ENCODE measurements around the gene GRIN2C.
"Not testable (repeated sequence)": the region's sequence is repeated elsewhere in the genome, so short reads cannot be mapped to it uniquely, and the experiment has no call there.

Gene GRIN2C

DNA sequence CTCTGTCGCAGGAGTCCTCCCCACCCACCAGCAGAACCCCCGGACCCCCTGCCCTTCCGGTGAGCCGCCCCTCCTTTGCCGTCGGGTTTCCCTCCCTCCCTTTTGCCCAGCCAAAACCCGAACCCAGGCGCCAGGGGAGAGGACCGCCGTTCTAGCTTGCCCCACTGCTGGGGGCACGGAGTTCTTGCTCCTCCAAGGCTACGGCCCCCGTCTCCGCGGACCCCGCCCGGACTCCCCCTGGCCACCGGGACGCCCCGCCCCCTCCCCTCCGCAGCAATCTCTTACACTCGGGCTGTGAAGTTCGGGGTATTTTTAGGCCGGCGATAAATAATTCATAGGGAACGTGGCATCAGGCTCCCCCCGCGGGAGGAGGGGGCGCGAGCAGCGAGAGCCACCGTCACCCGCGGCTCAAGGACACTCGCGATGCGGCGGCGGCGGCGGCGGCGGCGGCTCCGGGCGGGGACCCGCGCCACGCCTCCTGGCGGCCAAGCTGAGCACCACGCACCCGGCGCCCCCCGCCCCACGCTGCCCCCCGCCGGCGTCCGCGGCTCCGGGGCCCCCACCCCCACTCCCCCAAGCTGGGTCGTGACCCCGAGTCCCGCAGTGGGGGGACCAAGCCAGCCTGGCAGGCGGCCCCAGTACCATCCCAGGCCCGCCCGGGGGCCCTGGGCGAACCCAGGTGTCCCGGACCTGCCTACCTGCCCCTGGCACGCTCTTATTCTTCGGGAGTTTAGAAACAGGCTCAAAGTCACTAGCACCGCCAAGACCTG is at the start of gene GRIN2C:
TSS of gene GRIN2C (minus strand) at position 427 of the 770 bp plus-strand sequence. CDS start 4,793 bp downstream, outside the sequence.
- no peak for DNase-seq (ENCODE audit: low read depth in 3 of 3)

DNA sequence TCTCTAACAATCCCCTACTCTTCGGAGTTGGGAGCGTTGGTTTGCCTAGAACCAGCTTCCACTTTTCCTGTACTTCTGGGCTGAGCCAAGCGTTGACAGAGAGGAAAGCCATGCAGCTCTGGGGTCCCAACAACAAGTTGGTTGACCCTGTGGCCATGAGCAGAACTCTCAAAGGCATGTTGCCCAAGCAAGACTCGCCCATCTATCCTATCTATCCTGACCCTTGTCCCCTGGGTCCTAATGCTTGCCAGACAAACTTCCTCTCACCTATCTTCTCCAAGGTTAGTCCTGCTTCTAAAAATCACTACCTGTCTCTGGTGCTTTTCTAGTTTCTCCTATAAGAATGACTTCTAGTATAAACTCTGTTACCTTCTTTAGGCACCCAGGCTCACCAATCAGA is 49.4 kb upstream of the GRIN2C start:
- DNase-seq (ENCODE audit: low read depth in 3 of 3): not testable (repeated sequence)

DNA sequence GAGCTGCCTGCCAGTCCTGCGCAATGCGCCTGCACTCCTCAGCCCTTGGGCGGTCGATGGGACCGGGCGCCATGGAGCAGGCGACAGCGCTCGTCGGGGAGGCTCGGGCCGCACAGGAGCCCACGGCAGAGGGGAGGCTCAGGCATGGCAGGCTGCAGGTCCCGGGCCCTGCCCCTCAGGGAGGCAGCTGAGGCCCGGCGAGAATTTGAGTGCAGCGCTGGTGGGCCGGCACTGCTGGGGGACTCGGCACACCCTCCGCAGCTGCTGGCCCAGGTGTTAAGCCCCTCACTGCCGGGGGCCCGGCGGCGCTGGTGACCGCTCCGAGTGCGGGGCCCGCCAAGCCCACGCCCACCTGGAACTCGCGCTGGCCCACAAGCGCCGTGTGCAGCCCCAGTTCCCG is 47.3 kb upstream of the GRIN2C start:
- no peak for DNase-seq (ENCODE audit: low read depth in 3 of 3)

DNA sequence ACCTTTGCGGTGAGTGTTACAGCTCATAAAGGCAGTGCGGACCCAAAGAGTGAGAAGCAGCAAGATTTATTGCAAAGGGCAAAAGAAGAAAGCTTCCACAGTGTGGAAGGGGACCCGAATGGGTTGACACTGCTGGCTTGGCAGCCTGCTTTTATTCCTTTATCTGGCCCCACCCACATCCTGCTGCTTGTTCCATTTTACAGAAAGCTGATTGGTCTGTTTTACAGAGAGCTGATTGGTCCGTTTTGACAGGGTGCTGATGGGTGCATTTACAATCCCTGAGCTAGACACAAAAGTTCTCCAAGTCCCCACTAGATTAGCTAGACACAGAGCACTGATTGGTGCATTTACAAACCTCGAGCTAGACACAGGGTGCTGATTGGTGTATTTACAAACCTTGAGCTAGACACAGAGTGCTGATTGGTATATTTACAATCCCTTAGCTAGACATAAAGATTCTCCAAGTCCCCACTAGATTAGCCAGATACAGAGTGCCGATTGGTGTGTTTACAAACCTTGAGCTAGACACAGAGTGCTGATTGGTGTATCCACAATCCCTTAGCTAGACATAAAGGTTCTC is 46.6 kb upstream of the GRIN2C start:
- not testable (repeated sequence) for DNase-seq (ENCODE audit: low read depth in 3 of 3)

DNA sequence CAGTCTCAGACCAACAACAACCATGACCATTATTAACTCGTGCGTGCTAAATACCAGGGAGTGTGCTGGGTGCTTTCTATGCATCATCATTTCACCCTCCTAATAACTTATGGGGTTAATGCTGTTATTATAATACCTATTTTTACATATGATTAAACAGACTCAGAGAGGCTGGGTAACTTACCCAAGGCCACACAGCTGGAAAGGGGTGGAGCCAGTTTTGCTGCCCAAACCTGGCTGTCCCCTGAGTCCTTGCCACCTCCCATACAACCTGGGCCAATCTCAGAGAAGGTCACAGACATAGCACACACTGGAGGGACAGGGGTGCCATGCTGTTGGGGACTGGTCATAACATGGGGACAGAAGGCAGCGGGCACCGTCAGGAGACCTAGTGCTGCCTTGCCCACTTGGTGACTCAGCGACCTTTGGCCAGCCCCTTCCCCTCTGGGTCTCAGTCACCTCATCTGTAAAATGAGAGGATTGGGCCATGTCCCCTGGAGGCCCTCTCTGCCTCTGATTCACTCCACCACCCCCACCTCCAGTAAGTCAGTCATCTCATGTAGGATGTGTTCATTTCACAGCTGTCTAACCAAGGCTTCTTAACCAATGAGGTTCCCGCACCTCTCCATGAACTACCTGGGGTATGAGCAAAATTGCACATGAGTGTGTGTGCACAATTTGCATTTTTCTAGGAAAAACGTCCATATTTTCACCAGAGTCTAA is 45.2 kb upstream of the GRIN2C start:
- DNase-seq (ENCODE audit: low read depth in 3 of 3): no peak

DNA sequence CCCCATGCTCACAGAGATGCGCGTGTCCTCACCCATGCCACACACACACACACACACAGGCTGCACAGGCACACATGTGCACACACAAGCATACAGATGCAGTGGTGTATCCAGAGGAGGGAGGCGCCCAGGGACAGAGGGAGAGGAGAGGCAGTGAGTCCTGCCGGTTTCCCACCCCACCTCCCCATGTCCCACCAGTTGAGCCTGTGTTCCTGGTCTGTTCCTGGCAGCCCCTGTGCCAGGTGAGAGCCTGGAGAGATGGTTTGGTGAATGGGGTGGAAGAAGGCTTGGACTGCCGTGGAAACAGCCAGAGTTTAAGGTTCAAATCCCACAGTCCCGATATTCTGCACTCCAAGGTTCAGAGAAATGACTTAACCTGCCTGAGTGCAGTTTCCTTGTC is 44.0 kb upstream of the GRIN2C start:
- DNase-seq (ENCODE audit: low read depth in 3 of 3): no peak

DNA sequence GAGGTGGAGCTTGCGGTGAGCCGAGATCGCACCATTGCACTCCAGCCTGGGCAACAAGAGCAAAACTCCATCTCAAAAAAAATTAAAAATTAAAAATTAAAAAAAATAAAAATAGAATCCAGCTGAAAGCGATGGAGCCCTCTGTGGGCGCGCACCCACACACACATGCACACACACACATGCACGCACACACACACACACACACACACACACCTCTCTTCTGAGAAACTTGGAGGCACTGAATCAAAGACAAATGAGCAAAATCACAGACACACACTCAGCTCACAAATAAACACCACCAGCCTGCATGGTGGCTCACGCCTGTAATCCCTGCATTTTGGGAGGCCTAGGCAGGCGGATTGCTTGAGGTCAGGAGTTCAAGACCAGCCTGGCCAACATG is 43.3 kb upstream of the GRIN2C start:
- no peak for DNase-seq (ENCODE audit: low read depth in 3 of 3)

DNA sequence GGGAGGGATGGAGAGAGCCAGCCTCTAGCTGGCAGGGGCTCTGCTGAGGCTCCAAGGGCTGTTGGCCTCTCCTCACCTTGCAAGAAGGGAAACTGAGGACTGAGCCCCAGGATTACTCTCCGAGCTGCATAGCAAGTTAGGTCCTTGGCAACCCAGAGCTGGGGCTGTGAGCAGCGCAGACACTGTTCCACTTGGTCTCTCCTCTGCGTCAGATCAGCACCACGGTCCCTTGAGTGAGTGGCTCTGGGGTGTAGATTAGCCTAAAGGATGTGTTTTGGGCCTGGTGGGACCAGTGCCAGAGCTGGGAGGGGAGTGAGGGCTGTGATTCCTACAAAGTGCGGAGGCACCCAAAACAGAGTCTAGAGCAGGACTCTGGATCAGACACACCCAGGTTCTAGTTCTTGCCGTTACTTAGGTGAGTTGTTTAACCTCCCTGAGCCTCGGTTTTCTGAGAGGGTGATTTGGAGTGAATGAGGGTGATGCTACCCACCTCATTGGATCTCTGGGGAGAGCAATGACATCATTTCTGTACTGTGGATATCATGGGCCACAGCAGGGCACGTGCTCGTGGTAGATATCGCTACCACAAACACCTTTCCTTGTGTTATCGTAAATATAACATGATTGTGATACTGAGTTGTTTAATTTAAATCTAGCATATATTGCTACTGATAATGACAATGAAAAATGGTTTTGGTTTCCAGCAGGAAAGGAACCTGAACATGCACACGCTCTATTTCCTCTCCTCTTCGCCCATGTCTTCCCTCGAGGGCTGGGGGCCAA is 41.9 kb upstream of the GRIN2C start:
- no peak for DNase-seq (ENCODE audit: low read depth in 3 of 3)

DNA sequence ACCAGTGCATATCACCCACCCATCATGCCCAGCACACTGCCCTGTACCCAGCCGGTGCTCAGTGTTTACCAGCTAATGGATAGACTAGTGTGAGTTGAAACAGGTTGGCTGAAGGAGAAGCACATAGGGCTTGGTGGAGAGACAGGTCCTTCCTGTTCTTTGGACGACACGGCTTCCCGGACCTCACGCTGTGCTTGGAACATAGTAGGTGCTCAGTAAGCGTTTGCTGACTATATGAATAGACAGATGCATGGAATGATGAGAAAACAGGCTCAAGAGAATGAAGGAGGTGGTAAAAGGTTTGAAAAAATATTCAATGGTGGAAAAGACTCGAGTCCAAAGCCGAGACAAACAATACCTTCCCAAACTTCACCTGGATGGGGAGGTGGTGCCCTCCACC is 40.5 kb upstream of the GRIN2C start:
- DNase-seq (ENCODE audit: low read depth in 3 of 3): no peak

DNA sequence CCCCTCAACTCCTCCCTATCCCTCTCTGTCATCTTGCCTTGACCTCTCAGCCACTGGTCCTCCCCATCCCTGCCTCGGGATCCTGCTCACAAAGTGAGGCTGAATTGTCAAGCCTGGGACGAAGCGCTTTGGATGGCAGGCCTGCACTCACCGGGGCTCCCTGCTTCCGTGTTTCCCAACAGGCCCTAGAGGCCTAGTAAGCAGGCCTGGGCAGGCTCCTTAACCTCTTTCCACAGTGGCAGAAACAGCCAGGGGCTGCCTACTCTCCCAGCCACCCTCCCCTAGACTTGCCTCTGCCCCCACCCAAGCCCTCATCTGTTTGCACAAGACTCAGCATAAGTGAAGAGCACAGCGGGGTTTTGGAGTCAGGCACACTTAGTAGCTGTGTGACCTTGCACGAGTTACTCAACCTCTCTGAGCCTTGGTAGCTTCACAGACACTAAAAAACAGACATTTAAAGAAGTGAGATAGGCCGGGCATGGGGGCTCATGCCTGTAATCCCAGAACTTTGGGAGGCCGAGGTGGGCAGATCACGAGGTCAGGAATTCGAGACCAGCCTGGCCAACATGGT is 38.8 kb upstream of the GRIN2C start:
- no peak for DNase-seq (ENCODE audit: low read depth in 3 of 3)

DNA sequence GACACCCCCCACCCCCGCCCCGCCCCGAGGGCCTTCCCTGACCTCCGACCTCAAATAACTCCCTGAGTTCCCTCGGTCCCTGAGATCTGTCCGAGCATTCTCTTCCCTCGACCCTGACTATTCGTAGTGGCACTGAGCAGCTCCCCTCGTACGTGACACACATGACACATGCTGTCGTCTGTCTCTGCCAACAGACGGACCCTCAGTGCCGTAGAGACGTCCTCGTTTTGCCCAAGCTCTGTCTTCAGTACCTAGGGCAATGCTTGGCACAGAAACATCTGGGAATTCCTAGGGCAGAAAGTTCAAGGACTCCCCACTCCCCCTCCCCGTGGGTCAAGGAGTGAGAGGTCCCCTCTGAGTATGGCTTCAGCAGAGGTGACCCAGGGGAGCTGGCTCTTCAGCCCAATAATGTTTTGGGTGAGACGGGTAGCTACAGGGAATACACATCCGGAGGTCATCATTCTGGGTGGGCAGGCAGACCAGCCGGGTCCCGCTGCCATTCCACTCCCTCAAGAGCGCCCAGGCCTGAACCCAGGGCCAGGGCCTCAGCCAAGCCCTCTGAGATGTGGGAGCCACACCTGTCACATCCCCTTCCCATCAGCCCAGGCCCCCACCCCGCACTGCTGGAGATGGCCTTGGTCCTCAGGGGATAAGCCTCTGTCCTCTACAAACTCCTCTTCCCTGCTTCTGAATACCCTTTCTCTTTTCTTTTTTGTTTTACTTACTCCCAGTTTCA is 34.4 kb upstream of the GRIN2C start:
- no peak for DNase-seq (ENCODE audit: low read depth in 3 of 3)

DNA sequence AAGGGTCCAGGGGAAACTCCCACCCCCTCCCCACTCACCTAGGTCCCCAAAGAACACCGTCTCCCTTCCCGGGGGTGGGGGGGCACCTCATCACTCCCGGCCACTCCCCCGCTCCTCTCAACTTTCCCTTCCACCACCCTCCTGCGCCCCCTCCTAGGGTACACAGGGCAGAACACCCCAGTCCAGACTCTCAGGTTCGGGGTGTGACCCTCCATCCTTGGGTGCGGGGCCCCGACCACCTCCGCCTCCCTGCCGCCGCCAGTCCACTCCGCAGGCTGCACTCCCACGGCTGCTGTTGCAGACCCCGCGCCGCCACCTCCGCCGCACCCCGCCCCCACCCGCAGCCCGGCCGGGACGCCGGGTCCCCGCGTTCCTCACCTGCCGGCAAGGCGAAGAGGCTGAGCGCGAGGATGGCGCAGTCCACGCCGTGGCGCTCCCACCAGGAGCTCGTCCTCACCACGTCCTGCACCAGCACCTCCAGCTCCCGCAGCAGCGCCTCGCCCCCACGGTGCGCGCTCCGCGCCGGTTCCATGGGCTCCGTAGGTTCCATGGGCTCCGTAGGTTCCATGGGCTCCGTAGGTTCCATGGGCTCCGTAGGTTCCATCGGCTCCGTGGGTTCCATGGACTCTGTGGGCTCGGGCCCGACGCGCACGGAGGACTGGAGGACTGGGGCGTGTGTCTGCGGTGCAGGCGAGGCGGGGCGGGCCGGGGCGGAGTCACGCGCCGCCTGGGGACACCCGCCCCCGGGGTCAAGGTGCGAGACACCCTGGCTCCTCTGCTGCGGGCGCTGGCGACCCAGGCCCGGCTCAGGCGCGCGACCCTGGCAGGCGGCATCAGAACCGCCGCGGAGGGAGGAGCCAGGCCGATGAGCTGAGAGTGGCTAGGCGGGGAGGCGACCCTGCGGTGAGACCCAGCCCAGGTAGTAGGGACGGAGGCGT is 33.6 kb upstream of the GRIN2C start, which contains the start of gene FADS6:
TSS of gene FADS6 (minus strand) at position 660 of the 938 bp plus-strand sequence. CDS start at position 622, 38 bp downstream.
- DNase-seq (ENCODE audit: low read depth in 3 of 3): no peak

DNA sequence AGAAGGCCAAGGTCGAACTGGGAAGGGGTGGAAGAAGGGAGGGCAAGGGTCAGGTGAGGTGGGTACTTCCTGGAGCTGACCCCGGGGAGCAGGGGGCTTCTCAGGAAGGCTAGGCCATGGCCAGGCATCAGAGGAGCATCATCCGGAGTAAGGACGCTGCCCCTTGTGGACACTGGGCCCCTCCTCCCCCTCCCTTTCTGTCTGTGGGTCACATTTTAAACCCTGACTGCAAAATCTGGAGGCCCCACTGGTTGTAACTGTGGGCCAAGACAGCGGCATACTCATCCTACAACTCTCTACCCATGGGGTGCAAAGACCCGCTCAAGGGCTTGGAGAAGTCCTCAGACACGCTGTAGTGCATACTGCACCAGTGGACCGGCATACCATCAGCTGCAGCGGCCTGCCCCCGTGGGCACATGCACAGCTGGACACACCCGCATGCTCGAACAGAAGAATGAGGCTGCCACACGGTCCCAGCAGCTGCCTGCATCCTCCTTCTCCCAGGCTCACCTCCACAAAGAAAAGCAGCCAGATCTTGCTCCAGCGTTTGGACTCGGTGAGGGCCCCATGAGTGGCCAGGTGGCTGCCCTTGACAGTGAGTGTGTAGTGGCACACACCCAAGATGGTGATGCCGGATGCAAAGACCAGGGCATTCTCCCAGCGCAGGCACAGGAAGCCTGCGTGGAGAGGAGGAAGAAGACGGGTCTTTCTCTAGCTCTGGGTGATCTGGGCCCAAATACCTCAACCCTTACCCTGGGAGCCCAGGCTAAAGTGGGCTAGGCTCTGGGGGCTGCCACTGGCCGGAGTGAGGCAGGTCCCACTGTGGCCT is 32.5 kb upstream of the GRIN2C start:
- DNase-seq (ENCODE audit: low read depth in 3 of 3): no peak

DNA sequence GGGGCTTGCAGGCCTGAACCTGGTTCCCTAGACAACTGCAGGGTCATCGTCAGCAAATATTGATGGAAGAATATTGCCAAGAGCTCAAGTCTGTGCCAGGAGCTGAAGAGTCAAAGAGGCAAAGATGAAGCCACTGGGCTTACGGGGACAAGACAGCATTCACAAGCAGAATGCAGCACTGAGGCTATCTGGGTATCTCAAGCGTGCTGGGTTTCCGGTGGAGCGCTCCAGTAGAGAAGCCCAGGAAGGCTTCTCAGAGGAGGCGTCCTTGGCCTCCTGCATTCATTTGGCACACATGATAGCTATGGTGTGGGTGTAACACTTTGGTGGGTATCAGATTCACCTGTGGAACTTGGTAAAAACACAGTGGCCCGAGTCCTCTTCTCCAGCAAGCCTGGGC is 30.9 kb upstream of the GRIN2C start:
- DNase-seq (ENCODE audit: low read depth in 3 of 3): no peak

DNA sequence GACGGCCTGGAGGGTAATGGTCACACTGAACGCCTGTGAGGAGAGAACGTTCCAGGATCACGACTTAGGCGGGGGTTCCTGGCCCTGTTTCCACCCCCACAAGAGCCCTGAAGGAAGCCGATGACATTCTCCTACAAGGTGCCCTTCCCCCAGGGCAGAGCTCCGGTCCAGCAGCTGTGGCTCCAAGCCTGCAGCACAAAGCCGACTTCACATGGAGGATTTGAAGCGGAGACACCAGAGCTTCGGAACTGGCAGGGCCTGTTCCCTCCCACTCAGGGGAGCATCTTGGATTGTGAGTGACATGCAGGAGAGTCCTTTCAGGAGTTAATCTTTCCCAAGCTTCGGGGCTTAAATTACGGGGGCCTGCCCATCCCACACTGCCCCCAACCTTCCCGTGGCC is 28.8 kb upstream of the GRIN2C start:
- DNase-seq (ENCODE audit: low read depth in 3 of 3): no peak

DNA sequence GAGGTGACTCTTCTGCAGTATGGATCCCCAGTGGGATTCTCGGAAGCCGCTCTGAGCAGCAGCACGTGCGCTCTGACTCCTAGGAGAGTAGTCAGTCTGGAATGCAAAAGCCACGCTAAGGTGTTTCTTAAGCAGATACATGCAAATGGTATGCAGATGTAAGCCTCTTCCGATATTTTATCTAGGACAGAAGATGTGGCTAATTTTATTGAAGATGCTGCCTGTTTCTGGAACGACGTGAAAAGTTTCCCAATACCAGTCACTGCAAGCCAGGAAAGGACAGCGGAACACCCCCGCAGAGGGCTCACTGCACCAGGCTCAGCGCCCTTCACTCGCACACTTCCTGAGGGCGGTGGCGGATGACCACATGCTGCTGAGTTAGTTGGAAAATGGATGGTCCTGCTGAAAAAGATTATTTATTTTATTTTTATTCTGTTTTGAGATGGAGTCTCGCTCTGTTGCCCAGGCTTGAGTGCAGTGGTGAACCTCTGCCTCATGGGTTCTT is 23.6 kb upstream of the GRIN2C start:
- no peak for DNase-seq (ENCODE audit: low read depth in 3 of 3)

DNA sequence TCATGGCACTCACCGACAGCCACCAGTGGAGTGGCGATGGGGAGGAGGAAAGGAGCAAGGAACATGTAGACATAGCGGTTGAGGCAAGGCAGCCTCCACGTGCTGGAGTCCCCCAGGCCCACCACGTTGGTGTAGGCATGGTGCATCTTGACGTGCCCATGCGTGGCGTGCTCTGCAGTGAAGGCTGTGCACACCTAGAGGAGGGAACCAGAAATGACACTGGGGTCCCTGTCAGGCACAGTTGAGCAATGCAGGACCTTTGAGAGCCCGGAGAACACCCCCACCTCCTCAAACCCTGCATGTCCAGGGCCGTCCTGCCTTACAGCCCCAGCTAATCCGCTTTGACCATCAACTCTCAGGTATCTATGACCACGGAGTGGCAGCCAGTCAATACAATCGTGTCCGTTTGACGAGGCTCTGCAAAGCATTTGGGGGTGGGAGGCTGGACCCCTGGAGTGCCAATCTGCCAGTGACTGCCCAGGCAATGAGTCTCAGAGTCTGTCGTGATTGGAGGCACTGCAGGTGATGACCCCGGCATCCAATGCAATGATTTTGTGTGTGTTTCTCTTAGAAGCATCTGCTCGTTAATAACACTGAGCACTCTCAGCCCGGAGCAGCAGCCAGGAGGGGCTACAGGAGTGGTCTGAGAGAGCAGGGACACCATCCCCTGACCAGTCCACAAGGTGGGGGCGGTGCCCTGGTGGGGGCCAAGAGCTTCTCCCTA is 23.0 kb upstream of the GRIN2C start:
- DNase-seq (ENCODE audit: low read depth in 3 of 3): no peak

DNA sequence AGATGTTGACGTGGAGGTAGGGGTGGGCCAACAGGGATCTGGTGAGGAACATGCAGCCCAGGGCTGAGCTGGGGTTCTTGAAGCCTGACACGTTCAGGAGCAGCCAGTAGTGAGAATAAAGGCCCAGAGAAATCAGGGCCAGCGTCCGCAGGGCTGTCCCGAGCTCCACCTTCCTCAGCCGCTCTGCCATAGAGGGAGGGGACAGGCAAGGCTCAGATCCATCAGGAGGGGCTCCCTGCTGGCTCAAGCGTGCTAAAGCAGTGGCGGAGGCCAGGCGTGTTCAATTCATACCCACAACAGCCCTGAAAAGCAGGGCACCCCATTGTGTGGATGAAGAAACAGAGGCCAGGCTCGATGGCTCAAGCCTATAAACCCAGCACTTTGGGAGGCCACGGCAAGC is 21.4 kb upstream of the GRIN2C start:
- DNase-seq (ENCODE audit: low read depth in 3 of 3): no peak

All from stimulated activated CD4-positive, alpha-beta T cell treated with anti-CD3 and anti-CD28 coated beads, TNF-alpha, amount 100 ng/mL, for 48 hours (primary cell).